ENCODE measurements around the gene SV2A. TPM values are rescaled to one million over a fixed set of nuclear protein-coding genes. Genes with fewer than 3 reads are reported as not detected.

Gene SV2A
- total and polyA plus RNA-seq, 2 donors (not counting 1 experiment from before 2014, with no cell fraction given): 0.07 to 0.24 TPM

GRCh38 chr1:149925751-149926150 is 8.1 kb upstream of the SV2A start:
- Histone ChIP-seq H3K27ac (ENCODE audit: low read length in 2 of 2) (no peak overlapping the region), H2AFZ (ENCODE audit: insufficient read depth, low read depth, low read length, poor library complexity, severe bottlenecking) (no peak overlapping the region), H3K4me1 (ENCODE audit: control insufficient read depth in 2 of 2, insufficient read depth in 2 of 2, low read length in 2 of 2) (peaks cover 17 to 24% of the 10 kb centered on the region in 2 donors), H3K4me2 (replicated peaks; ENCODE audit: low read depth, low read length, poor library complexity, severe bottlenecking) (no peak overlapping the region), H3K27me3 (replicated peaks in 1 of 4; ENCODE audit: control extremely low read depth in 1 of 4, control insufficient read depth in 3 of 4, insufficient read depth in 4 of 4, low read length in 3 of 4) (peaks cover 0 to under 1% (median 0%) of the 10 kb centered on the region in 4 experiments), H3K9me3 (ENCODE audit: control extremely low read depth in 1 of 3, control insufficient read depth in 2 of 3, insufficient read depth in 1 of 3, low read length in 2 of 3) (no peaks in the 10 kb centered on the region), H3K9ac (ENCODE audit: low read length) (no peak overlapping the region), H4K20me1 (ENCODE audit: control insufficient read depth, insufficient read depth, low read length, poor library complexity, severe bottlenecking) (peaks cover 30% of the 10 kb centered on the region), H3K4me3 (ENCODE audit: control extremely low read depth in 1 of 5, extremely low read depth in 1 of 5, insufficient read depth in 1 of 5, low read depth in 2 of 5, low read length in 4 of 5) (no peak overlapping the region), H3K36me3 (replicated peaks in 1 of 2; ENCODE audit: control extremely low read depth in 1 of 2, control insufficient read depth in 1 of 2, extremely low read depth in 1 of 2, insufficient read depth in 2 of 2, low read length in 1 of 2) (peaks cover 4 to 49% of the 10 kb centered on the region in 2 experiments), H3K79me2 (ENCODE audit: control insufficient read depth, insufficient read depth, low read length) (peaks cover 16% of the 10 kb centered on the region)
- TF ChIP-seq EZH2 (IDR thresholded peaks at IDR 0.05; ENCODE audit: borderline replicate concordance, insufficient read depth, low read depth, low read length, poor library complexity, severe bottlenecking) (no peak), CTCF (IDR thresholded peaks at IDR 0.05) (no peak)
- ChIA-PET CTCF (interaction anchor here (1.0 kb wide), 1 partner anchor 264 kb away, joined by 3 read pairs; no protein-coding TSS in a partner anchor), POLR2A (interaction anchor here (0.6 kb wide), 1 partner anchor 14 kb away, joined by 4 read pairs; no protein-coding TSS in a partner anchor)
- Mint-ChIP-seq H3K9me3 (ENCODE audit: insufficient read depth) (no peaks in the 10 kb centered on the region), H3K4me3 (peak overlapping the region; percentile 70), H3K27me3 (peaks cover 3% of the 10 kb centered on the region), H3K27ac (no peak overlapping the region), H3K4me1 (peaks cover 38% of the 10 kb centered on the region)
- ATAC-seq (ENCODE audit: low read depth) (no peak), DNase-seq (no peak)
- WGBS (ENCODE audit: insufficient coverage): 100% methylated on average over 1 of the region's 2 CpGs
- intact Hi-C loops (cut with micrococcal nuclease): loop anchor here (10.0 kb wide), 1 partner anchor 399 kb away; the partner anchor contains the start of gene PRPF3

DNA sequence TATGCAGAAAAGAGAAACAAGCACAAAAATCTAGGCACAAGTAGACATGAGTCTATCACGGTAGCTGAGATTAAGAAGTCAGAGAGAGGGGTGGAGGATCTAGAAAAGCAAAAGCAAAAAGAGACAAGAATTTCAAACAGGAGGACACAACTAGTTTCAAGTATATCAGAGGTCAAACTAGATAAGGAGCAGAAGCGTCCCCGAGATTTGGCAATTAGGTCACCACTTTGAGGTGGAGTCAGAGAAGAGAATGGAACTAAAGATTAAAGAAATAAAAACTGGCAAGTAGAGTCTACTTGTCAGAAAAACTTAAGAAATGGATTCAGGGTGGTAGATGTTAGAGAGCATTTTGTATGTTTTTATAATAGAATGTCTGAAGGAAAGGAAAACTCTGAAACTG is 7.7 kb upstream of the SV2A start:
- Histone ChIP-seq H3K36me3 (replicated peaks in 1 of 2; ENCODE audit: control extremely low read depth in 1 of 2, control insufficient read depth in 1 of 2, extremely low read depth in 1 of 2, insufficient read depth in 2 of 2, low read length in 1 of 2) (peaks cover 4 to 49% of the 10 kb centered on the region in 2 experiments), H3K4me2 (replicated peaks; ENCODE audit: low read depth, low read length, poor library complexity, severe bottlenecking) (no peak overlapping the region), H3K79me2 (ENCODE audit: control insufficient read depth, insufficient read depth, low read length) (peaks cover 16% of the 10 kb centered on the region), H3K9ac (ENCODE audit: low read length) (no peak overlapping the region), H3K27me3 (replicated peaks in 1 of 4; ENCODE audit: control extremely low read depth in 1 of 4, control insufficient read depth in 3 of 4, insufficient read depth in 4 of 4, low read length in 3 of 4) (no peaks in the 10 kb centered on the region), H3K4me3 (ENCODE audit: control extremely low read depth in 1 of 5, extremely low read depth in 1 of 5, insufficient read depth in 1 of 5, low read depth in 2 of 5, low read length in 4 of 5) (no peak overlapping the region), H3K27ac (ENCODE audit: low read length in 2 of 2) (no peak overlapping the region), H3K4me1 (ENCODE audit: control insufficient read depth in 2 of 2, insufficient read depth in 2 of 2, low read length in 2 of 2) (peaks cover 17 to 24% of the 10 kb centered on the region in 2 donors), H4K20me1 (ENCODE audit: control insufficient read depth, insufficient read depth, low read length, poor library complexity, severe bottlenecking) (peaks cover 30% of the 10 kb centered on the region), H2AFZ (ENCODE audit: insufficient read depth, low read depth, low read length, poor library complexity, severe bottlenecking) (no peak overlapping the region), H3K9me3 (ENCODE audit: control extremely low read depth in 1 of 3, control insufficient read depth in 2 of 3, insufficient read depth in 1 of 3, low read length in 2 of 3) (no peaks in the 10 kb centered on the region)
- intact Hi-C loops (cut with micrococcal nuclease): loop anchor here (10.0 kb wide), 1 partner anchor 399 kb away; the partner anchor contains the start of gene PRPF3
- H3K4me3 Mint-ChIP-seq: peak overlapping the region; percentile 62
- POLR2A ChIA-PET: interaction anchor here (0.6 kb wide), 1 partner anchor 15 kb away, joined by 4 read pairs; no protein-coding TSS in a partner anchor
- no peaks in the 10 kb centered on the region for H3K27me3 Mint-ChIP-seq
- H3K27ac Mint-ChIP-seq: no peak overlapping the region
- H3K9me3 Mint-ChIP-seq (ENCODE audit: insufficient read depth): no peaks in the 10 kb centered on the region
- no peak for TF ChIP-seq EZH2 (IDR thresholded peaks at IDR 0.05; ENCODE audit: borderline replicate concordance, insufficient read depth, low read depth, low read length, poor library complexity, severe bottlenecking)
- TF ChIP-seq CTCF (IDR thresholded peaks at IDR 0.05): no peak
- 100% methylated on average over 1 of the region's 3 CpGs for WGBS (ENCODE audit: insufficient coverage)
- DNase-seq (no peak), ATAC-seq (ENCODE audit: low read depth) (no peak)
- CTCF ChIA-PET: no interaction called here
- peaks cover 38% of the 10 kb centered on the region for H3K4me1 Mint-ChIP-seq

All from B cell (primary cell).